SK-N-SH treated with all-trans-retinoic acid at 6 μM for 48 hours (cell line): ENCODE measurements around the gene SNX8.

Experiments used
- ATAC-seq: fragments of 200-7000 bp; cut with Tn5 transposase; 3 replicates; pipeline ENCODE4 v1.9.1; 2020; ENCODE audit warnings: mild to moderate bottlenecking, moderate library complexity
- ARNTL ChIP-seq: fragments of 450-650 bp; formaldehyde crosslinking; IDR thresholded peaks from 2 replicates; pipeline ENCODE4 v1.5.0; 2020; ENCODE audit warnings: low read depth, mild to moderate bottlenecking, moderate library complexity, borderline replicate concordance
- BACH2 ChIP-seq: fragments of 250-450 bp; sonication (Bioruptor Pico); IDR thresholded peaks from 2 replicates; pipeline ENCODE4 v1.9.0; 2021; ENCODE audit warnings: mild to moderate bottlenecking, borderline replicate concordance
- CREB5 ChIP-seq: fragments of 250-450 bp; sonication (Bioruptor Pico); IDR thresholded peaks from 2 replicates; pipeline ENCODE4 v1.5.1; 2020; ENCODE audit warnings: low read depth, mild to moderate bottlenecking, moderate library complexity
- CSDC2 ChIP-seq: fragments of 250-450 bp; sonication (Bioruptor Pico); IDR thresholded peaks from 2 replicates; pipeline ENCODE4 v1.5.0; 2020; ENCODE audit warnings: mild to moderate bottlenecking, moderate library complexity
- CSRNP3 ChIP-seq: fragments of 250-450 bp; sonication (Bioruptor Pico); IDR thresholded peaks from 2 replicates; pipeline ENCODE4 v1.5.1; 2021; ENCODE audit warnings: mild to moderate bottlenecking, moderate library complexity
- ESRRG ChIP-seq: fragments of 250-450 bp; sonication (Bioruptor Pico); IDR thresholded peaks from 2 replicates; pipeline ENCODE4 v1.6.1; 2021; ENCODE audit warnings: mild to moderate bottlenecking
- GLIS3 ChIP-seq: fragments of 250-450 bp; sonication (Bioruptor Pico); IDR thresholded peaks from 2 replicates; pipeline ENCODE4 v1.5.0; 2020; ENCODE audit warnings: mild to moderate bottlenecking, moderate library complexity
- ISL1 ChIP-seq: fragments of 250-450 bp; sonication (Bioruptor Pico); IDR thresholded peaks from 2 replicates; pipeline ENCODE4 v2.1.2; 2022; ENCODE audit warnings: mild to moderate bottlenecking, moderate library complexity
- OSR1 ChIP-seq: fragments of 250-450 bp; sonication (Bioruptor Pico); IDR thresholded peaks from 2 replicates; pipeline ENCODE4 v1.8.0; 2022; ENCODE audit warnings: moderate library complexity, mild to moderate bottlenecking, inconsistent platforms
- PATZ1 ChIP-seq: fragments of 250-450 bp; sonication (Bioruptor Pico); IDR thresholded peaks from 2 replicates; pipeline ENCODE4 v1.8.0; 2020; ENCODE audit warnings: mild to moderate bottlenecking, moderate library complexity, borderline replicate concordance
- POU6F1 ChIP-seq: fragments of 250-450 bp; sonication (Bioruptor Pico); IDR thresholded peaks from 2 replicates; pipeline ENCODE4 v1.8.0; 2021; ENCODE audit warnings: low read depth, mild to moderate bottlenecking, moderate library complexity, borderline replicate concordance
- PPARA ChIP-seq: fragments of 250-450 bp; sonication (Bioruptor Pico); IDR thresholded peaks from 2 replicates; pipeline ENCODE4 v1.5.0; 2020; ENCODE audit warnings: mild to moderate bottlenecking, borderline replicate concordance
- RARB ChIP-seq: fragments of 250-450 bp; sonication (Bioruptor Pico); IDR thresholded peaks from 2 replicates; pipeline ENCODE4 v1.8.0; 2021; ENCODE audit warnings: mild to moderate bottlenecking, moderate library complexity
- SNAI2 ChIP-seq: fragments of 250-450 bp; sonication (Bioruptor Pico); IDR thresholded peaks from 2 replicates; pipeline ENCODE4 v1.5.0; 2020; ENCODE audit warnings: mild to moderate bottlenecking, moderate library complexity
- TCF4 ChIP-seq: fragments of 250-450 bp; sonication (Bioruptor Pico); IDR thresholded peaks from 2 replicates; pipeline ENCODE4 v1.8.0; 2021; ENCODE audit warnings: mild to moderate bottlenecking, moderate library complexity, borderline replicate concordance
- TOX ChIP-seq: fragments of 250-450 bp; sonication (Bioruptor Pico); IDR thresholded peaks from 2 replicates; pipeline ENCODE4 v1.8.0; 2021; ENCODE audit warnings: mild to moderate bottlenecking, moderate library complexity, borderline replicate concordance
- TSHZ2 ChIP-seq: fragments of 250-450 bp; sonication (Bioruptor Pico); IDR thresholded peaks from 2 replicates; pipeline ENCODE4 v1.5.0; 2020; ENCODE audit warnings: mild to moderate bottlenecking, moderate library complexity
- ZC3H10 ChIP-seq: fragments of 250-450 bp; sonication (Bioruptor Pico); IDR thresholded peaks from 2 replicates; pipeline ENCODE4 v1.5.1; 2021; ENCODE audit warnings: mild to moderate bottlenecking, moderate library complexity
- ZFP3 ChIP-seq: fragments of 250-450 bp; sonication (Bioruptor Pico); IDR thresholded peaks from 2 replicates; pipeline ENCODE4 v1.5.0; 2020; ENCODE audit warnings: mild to moderate bottlenecking, moderate library complexity
- ZFP30 ChIP-seq: fragments of 450-650 bp; formaldehyde crosslinking; IDR thresholded peaks from 2 replicates; pipeline ENCODE4 v1.5.0; 2022; ENCODE audit warnings: mild to moderate bottlenecking, moderate library complexity
- ZNF565 ChIP-seq: fragments of 450-650 bp; formaldehyde crosslinking; conservative IDR thresholded peaks from 2 replicates; pipeline ENCODE4 v1.5.0; 2020; ENCODE audit warnings: low read depth, mild to moderate bottlenecking, moderate library complexity
- ZNF70 ChIP-seq: fragments of 450-650 bp; formaldehyde crosslinking; IDR thresholded peaks from 2 replicates; pipeline ENCODE4 v1.5.0; 2020; ENCODE audit warnings: mild to moderate bottlenecking, moderate library complexity
- ZNF8 ChIP-seq: fragments of 450-650 bp; formaldehyde crosslinking; IDR thresholded peaks from 2 replicates; pipeline ENCODE4 v1.5.0; 2020; ENCODE audit warnings: mild to moderate bottlenecking, moderate library complexity

The SNX8 gene

GRCh38 chr7:2255145-2256139 lies 58.8 kb downstream of the SNX8 start:
- TF ChIP-seq ESRRG (CRISPR knock-in tag) (no peak), ZFP3 (no peak), CREB5 (CRISPR knock-in tag) (no peak), OSR1 (CRISPR knock-in tag) (no peak), BACH2 (CRISPR knock-in tag) (no peak), ARNTL (no peak), TOX (CRISPR knock-in tag) (no peak), ISL1 (no peak), TSHZ2 (no peak), ZNF70 (CRISPR knock-in tag) (no peak), TCF4 (CRISPR knock-in tag) (no peak), SNAI2 (no peak), ZNF565 (CRISPR knock-in tag) (no peak), CSRNP3 (CRISPR knock-in tag) (no peak), RARB (CRISPR knock-in tag) (no peak)
- TF ChIP-seq, all 23 proteins: peak for 0
- ATAC-seq = no peak

GRCh38 chr7:2254429-2255144 lies 59.7 kb downstream of the SNX8 start:
- no peak for TF ChIP-seq OSR1 (CRISPR knock-in tag)
- no peak for TF ChIP-seq TCF4 (CRISPR knock-in tag)
- TF ChIP-seq ZFP30 = no peak
- TF ChIP-seq CSDC2 = no peak
- no peak for TF ChIP-seq POU6F1 (CRISPR knock-in tag)
- TF ChIP-seq GLIS3 = no peak
- TF ChIP-seq ISL1 = no peak
- TF ChIP-seq BACH2 (CRISPR knock-in tag) = no peak
- no peak for TF ChIP-seq ZNF565 (CRISPR knock-in tag)
- TF ChIP-seq ZC3H10 (CRISPR knock-in tag) = no peak
- no peak for TF ChIP-seq RARB (CRISPR knock-in tag)
- TF ChIP-seq ZFP3 = no peak
- no peak for TF ChIP-seq ESRRG (CRISPR knock-in tag)
- no peak for TF ChIP-seq SNAI2
- no peak for TF ChIP-seq PATZ1 (CRISPR knock-in tag)
- TF ChIP-seq PPARA (CRISPR knock-in tag) = no peak
- TF ChIP-seq ZNF8 (CRISPR knock-in tag) = no peak
- no peak for TF ChIP-seq ZNF70 (CRISPR knock-in tag)
- no peak for ATAC-seq
